Fibroblast of skin of left biceps (primary cell): ENCODE measurements around the gene SLC9A4.
"Not testable (repeated sequence)": the region's sequence is repeated elsewhere in the genome, so short reads cannot be mapped to it uniquely, and the experiment has no call there.

Experiments
- DNase-seq, 2 experiments: peaks; one replicate each; pipeline ENCODE4 v3.0.0-alpha.2; 2013; ENCODE audit warnings: low read depth in 2 of 2

SLC9A4 gene

DNA sequence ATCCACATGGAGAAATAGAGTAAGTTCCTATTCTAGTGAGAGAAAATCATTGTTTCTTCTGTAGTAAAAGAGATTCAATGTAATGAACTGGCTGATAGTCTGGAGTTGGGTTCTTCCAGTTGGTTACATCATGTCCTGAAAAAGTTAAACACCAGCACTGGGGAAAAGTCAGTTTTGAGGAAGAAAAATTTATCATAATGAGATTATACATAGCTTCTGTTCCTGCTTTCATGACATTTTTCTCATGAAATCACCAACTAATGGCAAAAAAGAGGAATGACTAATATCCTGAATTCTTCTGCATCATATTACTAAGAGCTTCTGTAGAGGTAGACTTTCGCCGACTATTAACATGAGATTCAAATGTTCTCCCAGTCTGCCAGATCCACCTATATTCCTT, 77.1 kb downstream of the SLC9A4 start:
- DNase-seq: no peak

DNA sequence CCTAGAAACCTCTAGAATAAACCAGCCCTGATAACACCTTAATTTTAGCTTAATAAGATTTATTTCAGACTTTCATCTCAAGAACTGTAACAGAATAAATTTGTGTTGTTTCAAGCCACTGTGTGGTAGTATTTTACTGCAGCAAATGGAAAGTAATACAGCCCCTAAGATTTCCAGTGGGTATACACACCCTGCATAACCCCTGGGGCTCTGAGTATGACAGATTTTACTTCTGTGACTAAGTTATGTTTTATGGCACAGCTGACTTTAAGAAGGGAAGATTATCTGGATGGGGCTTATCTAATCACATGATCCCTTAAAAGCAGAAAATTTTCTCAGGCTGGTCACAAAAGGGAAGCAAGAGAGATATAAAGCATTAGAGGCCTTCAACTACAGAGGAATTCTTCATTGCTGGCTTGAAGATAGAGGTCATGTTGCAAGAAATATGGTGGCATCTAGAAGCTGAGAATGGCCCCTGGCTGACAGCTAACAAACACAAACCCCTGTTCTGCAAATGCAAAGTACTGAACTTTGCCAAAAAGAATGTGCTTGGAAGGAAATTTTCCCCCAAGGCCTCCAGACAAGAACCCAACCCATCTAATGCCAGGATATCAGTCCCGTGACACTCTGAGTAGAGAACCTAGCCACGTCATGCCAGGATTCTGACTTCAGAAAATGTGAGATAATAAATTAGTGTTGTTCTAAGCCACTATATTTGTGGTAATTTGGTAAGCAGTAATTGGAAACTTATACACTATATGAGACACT, 78.5 kb downstream of the SLC9A4 start:
- no peak for DNase-seq

DNA sequence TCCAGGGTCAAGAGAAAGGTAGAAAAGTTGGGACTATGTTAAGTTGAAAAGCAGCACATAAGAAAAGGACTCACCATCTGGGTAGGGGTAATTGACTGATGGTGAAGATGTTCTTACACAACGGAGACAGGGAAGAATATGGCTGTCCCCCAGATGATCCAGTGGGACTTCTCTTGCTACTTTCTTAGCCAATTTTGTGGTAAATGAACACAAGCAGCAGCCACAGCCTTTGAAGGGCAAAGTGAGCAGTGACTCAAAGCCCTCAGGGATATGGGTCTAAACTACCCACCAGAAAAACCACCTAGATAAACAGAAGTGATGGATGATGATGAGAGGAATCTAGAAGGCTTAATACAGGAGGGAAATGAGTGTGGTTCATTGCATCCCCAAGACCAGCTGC, 80.6 kb downstream of the SLC9A4 start:
- DNase-seq: no peak

DNA sequence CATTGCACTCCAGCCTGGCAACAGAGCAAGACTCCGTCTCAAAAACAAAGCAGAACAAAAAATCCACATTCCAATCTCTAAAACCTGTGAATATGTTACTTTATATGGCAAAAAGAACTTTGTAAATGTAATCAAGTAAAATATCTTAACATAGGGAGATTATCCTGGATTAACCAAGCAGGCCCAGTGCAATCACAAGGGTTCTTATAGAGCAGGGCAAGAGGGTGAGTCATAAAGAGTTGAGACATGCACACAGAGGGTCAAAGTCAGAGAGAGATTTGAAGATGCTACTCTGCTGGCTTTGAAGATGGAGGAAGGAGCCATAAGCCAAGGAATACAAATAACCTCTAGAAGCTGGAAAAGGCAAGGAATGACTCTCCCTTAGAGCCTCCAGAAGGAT, 85.4 kb downstream of the SLC9A4 start:
- DNase-seq: no peak

DNA sequence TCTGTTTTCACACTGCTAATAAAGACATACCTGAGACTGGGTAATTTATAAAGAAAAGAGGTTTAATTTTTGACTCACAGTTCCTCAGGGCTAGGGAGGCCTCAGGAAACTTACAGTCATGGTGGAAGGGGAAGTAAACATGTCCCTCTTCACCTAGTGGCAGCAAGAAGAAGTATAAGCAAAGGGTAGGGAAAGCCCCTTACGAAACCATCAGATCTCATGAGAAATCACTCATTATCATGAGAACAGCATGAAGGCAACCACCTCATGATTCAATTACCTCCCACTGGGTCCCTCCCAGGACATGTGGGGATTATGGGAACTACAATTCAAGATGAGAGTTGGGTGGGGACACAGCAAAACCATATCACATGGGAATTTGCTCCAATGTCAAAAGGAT, 89.5 kb downstream of the SLC9A4 start:
- DNase-seq: not testable (repeated sequence)

DNA sequence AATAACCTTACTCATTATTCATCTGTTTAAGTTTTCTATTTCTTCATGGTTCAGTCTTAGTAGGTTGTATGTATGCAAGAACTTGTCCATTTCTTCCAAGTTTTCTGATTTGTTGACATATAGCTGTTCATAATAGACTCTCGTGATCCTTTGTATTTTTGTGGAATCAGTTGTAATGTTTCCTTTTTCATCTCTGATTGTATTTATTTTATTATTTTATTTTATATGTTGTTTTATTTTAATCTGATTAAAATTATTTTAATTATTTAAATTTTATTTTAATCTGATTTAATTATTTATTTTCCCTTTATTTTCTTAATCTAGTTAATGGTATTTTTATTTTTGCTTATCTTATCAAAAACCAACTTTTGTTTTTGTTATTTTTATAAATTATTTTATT, 102.9 kb downstream of the SLC9A4 start:
- no peak for DNase-seq

DNA sequence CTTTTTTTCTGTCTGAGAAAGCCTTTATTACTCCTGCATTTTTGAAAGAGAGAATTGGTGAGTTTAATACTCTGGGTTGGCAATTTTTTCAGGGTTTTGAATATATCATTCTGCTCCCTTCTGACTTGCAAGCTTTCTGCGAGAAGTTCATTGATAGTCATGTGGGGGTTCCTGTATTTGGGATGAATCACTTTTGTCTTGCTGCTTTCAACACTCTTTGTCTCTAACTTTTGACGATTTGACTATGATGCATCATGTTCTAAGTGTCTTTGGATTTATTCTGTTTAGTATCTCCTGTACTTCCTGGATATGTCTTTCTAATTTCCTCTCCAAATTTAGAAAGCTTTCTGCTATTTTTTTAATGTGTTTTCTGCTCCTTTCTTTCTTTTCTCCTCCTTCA, 105.3 kb downstream of the SLC9A4 start:
- no peak for DNase-seq

DNA sequence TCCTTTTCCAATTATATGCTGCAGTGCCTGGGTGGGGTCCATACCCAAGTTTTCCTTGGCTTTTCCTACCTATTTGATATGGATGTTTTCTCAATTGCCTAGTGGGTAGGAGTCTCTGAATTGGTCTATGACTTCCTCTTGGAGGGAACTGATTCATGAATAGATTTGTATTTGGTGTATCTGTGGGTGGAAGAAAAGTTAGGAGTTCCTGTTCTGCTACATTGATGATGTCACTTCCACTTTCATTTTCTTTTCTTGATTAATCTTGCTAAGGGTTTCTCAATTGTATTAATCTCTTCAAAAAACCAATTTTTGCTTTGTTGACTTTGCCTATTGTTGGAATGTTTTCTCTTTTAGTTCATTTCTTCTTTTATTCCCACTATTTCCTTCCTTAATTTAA, 108.9 kb downstream of the SLC9A4 start:
- DNase-seq: no peak

DNA sequence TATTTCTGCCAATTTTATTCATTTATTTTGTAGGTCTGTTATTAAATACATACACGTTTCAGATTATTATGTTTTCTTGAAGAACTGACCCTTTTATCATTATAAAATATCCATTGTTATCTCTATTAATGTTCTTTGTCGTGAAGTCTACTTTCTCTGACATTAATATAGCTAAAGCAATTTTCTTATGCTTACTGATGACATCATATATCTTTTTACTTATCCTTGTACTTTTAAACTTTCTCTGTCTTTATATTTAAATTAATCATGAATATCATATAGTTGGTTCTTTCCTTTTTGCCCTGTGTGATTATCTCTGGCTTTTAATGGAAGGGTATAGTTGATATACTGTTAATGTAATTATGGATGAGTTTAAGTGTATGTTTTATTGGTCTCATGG, 109.8 kb downstream of the SLC9A4 start:
- no peak for DNase-seq
